Stimulated activated CD8-positive, alpha-beta memory T cell treated with anti-CD3 and anti-CD28 coated beads, Interleukin-2, amount 100 ng/mL, for 1 hour (primary cell): Measurements from ENCODE around the gene TM7SF2.

Source experiments
- DNase-seq, 2 donors: peaks; one replicate each; pipeline ENCODE4 v3.0.0-alpha.2; 2020; ENCODE audit warnings: low read depth in 2 of 2

The TM7SF2 gene

GRCh38 chr11:65090628-65091027 is 21.0 kb upstream of the TM7SF2 start:
- no peak for DNase-seq

- DNase-seq, result no peak
These were observed 16.2 kb upstream of the TM7SF2 start for GRCh38 chr11:65095427-65095826.

DNA sequence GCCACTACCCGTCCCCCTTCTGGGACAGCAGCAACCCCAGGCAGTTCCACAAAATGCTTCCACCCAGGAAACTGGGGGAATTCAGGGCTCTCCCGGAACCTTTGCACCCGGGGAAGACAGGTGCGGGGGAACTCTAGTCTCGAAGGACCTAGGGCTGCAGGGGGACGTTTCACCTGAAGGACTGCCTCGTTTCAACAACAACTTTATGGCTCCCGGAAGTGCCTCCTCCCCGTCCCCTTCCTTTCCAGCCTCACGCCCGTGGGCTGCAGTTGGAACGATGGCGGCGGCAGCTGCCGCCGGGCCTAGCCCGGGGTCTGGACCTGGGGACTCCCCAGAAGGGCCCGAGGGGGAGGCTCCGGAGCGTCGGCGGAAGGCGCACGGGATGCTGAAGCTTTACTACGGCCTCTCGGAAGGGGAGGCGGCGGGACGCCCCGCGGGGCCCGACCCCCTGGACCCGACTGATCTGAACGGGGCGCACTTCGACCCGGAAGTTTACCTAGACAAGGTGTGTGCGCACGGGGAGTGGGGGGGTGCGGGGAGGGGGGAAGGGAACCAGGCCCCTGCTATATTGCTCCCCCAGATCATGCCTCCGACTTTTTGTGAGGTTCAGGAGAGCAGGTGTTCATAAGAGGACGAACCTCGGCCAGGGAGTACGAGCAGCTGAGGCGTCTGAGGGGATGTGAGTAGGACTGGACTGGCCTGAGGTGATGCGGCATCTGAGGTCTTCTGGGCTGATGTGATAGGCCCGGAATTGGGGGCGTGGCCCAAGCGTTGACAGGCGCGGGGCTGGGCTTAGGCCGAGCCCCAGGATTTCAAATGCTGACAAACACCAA is 15.5 kb upstream of the TM7SF2 start, which contains the start of gene VPS51:
Gene VPS51, plus strand, starts transcription at position 241 of the 833 bp plus-strand sequence. Its CDS starts 37 bp downstream, at position 278.
- peak; percentile 62 to 69 for DNase-seq

DNA sequence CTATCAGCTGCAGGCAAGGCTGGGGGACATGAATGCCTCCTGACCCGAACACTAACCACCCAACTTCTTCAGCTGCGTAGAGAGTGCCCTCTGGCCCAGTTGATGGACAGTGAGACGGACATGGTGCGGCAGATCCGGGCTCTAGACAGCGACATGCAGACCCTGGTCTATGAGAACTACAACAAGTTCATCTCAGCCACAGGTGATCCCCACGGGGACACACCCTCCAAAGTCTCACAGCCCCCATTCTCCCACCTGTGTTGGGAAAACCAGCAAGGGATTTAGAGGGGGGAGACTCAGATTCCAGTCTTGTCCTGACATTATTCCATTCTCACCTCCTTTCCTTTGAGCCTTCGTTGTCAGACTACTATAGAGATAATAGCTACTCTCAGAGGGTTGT is 14.7 kb upstream of the TM7SF2 start:
- DNase-seq, result no peak

GRCh38 chr11:65100674-65101350 is 10.9 kb upstream of the TM7SF2 start:
- DNase-seq, result no peak

DNA sequence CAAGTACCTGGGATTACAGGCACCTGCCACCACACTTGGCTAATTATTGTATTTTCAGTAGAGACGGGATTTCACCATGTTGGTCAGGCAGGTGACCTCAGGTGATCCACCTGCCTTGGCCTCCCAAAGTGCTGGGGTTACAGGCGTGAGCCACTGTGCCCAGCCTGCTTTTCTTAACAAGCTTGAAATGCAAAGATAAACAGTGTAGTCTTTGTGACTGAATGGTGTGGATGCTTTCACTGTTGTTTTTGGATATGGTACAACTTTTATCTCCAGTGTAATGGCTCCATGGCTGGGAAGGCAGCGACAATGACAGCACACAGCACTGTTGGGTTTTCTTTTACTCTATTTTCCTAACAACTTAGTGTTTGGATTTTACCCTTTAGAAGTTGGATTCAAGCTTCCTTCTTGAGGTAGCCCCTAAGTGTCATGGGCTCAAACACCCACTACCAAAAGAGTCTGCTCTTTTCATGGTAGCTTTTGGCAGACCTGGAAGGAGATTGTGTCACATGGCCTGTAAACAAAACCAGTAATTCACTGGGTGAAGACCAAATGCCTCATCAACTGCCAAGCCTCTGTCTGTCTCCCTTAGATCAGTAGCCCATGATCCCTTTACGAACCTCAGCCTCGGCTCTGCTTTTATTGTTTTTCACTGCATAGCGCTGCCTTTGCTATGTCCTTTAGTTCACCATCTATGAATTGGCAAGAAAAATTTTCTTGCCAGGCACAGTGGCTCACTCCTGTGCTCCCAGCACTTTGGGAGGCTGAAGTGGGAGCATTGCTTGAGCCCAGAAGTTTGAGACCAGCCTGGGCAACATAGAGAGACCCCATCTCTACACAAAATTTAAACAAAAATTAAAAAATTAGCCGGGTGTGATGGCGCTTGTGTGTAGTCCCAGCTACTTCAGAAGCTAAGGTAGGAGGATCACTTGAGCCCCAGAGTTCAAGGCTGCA is 9.3 kb upstream of the TM7SF2 start:
- no peak for DNase-seq

- DNase-seq, result no peak
These were observed 8.2 kb upstream of the TM7SF2 start for GRCh38 chr11:65103476-65103875.

- DNase-seq, result no peak
These were observed 7.0 kb upstream of the TM7SF2 start for GRCh38 chr11:65104628-65105027.

DNA sequence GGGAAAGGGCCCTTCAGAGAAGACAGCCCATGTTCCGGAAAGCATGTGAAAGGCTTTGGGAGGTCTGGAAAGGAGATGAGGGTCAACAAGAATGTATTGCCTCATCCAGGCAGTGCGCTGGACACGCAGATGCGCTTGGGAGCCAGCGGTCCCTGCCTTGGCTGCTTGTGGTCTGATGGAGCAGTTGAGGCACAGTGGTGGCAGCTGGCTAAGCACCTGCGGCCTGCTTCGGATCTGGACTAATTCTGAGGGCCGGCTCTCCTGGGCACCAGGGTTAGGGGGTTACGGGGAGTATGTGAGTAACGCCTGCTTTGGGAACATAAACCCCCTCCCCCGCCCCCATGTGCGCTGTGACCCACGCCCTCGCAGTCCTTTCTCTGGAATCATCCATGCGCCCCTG is 4.6 kb upstream of the TM7SF2 start:
- no peak for DNase-seq

DNA sequence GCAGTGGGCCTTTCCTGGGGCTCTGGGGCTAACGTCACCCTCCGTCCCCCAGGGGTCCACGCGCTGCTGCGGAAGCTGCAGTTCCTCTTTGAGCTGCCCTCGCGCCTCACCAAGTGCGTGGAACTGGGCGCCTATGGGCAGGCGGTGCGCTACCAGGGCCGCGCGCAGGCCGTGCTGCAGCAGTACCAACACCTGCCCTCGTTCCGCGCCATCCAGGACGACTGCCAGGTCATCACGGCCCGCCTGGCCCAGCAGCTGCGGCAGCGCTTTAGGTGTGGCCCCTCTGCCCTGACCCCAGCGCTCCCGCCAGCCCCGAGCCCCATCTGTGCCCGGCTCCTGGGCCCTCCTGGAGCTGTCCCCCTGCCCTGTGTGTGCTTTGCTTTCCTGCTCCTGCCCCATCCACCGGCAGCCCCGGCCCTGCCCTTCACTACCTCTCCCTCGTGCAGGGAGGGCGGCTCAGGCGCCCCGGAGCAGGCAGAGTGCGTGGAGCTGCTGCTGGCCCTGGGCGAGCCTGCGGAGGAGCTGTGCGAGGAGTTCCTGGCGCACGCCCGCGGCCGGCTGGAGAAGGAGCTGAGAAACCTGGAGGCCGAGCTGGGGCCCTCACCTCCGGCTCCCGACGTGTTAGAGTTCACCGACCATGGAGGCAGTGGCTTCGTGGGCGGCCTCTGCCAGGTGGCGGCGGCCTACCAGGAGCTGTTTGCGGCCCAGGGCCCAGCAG is 3.8 kb upstream of the TM7SF2 start:
- no peak for DNase-seq

- no peak for DNase-seq
These were observed 3.1 kb upstream of the TM7SF2 start for GRCh38 chr11:65108469-65109123.

DNA sequence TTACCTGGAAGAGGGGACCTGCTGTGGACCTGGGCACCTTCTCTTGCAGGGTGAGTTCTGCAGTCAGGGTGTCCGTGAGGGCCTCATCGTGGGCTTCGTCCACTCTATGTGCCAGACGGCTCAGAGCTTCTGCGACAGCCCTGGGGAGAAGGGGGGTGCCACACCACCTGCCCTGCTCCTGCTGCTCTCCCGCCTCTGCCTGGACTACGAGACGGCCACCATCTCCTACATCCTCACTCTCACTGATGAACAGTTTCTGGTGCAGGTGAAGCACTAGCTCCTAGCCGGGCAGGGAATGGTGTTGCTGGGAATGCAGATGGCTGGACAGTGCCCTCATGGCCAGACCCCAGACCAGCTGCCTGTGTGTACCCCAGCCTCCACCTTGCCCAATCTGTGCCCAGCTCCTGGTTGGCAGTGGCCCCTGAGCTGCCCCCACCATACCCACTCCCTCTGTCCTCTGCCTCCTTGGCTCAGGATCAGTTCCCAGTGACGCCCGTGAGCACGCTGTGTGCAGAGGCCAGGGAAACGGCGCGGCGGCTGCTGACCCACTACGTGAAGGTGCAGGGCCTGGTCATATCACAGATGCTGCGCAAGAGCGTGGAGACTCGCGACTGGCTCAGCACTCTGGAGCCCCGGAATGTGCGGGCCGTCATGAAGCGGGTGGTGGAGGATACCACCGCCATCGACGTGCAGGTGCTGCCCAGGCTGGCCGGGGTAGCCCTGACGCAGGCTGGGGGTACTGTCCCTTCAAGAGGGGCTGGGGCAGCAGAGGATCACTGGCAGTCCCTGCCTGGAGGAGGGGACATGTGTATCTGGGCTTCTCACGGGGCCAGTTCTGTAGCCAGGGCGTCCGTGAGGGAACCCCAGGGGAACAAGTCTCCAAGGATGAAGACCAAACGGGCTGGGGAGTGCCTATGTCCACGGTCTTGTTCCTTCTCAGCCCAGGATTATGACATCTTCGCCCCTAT is 2.2 kb upstream of the TM7SF2 start:
- DNase-seq, result no peak

DNA sequence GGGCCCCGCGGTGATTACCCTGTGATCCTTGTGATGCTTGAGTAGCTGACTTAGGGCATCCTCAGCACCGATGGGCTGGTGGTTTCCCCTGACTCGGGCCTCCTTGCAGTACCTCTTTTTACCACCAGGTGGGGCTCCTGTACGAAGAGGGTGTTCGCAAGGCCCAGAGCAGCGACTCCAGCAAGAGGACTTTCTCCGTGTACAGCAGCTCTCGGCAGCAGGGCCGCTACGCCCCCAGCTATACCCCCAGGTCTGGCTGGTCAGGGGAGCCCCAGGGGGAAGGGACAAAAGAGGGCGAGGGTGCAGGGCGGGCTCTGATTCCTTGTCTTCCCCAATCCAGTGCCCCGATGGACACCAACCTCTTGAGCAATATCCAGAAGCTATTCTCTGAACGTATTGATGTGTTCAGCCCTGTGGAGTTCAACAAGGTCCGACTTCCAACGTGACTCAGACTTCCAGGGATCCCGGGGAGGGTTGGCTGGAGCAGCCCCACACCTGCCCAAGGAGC is 1.3 kb upstream of the TM7SF2 start:
- peak; percentile 91 to 94 for DNase-seq

DNA sequence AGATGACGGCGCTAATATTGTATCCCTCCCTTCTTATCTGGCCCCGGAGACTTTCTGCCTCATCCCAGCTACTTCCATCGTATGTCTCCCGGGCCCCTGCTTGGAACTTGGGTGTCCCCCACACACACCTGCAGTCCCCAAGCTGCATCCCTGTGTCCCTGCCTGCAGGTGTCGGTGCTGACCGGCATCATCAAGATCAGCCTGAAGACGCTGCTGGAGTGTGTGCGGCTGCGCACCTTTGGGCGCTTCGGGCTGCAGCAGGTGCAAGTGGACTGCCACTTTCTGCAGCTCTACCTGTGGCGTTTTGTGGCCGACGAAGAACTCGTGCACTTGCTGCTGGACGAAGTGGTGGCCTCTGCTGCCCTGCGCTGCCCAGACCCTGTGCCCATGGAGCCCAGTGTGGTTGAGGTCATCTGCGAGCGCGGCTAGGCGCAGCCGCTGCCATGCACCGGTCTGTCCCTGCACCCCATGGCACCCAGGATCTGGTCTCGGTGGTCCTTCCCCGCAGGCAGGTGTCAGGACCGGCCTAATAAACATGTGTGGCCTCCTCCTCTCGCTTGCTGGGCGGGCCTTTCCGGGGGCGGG is 421 bp upstream of the TM7SF2 start:
- DNase-seq, result no peak

DNA sequence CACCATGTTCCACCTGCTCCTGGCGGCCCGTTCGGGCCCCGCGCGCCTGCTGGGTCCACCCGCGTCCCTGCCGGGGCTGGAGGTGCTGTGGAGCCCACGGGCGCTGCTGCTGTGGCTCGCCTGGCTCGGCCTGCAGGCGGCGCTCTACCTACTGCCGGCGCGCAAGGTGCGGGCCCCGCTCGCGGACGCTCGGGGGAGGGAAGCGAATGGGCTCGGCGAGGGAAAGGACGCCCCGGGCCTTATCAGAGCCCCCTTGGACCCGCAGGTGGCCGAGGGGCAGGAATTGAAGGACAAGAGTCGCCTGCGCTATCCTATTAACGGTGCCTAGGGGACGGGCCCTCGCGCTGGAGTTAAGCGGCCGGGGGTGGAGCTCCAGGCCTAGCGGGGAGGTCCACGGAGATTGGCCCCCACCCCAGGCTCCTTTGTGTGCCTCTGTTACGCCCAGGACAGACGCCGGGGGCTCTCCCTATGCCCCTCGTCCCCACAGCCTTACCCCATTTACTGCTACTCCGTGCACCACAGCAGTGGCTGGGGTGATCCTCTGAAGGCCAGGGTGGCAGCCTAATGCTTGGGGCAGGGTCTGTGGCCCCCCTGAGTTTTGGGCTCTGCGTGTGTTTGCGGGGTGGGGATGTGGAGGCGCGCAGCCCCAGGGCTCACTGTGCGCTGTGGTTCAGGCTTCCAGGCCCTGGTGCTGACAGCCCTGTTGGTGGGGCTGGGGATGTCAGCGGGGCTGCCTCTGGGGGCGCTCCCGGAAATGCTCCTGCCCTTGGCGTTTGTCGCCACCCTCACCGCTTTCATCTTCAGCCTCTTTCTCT is 1.1 kb downstream of the TM7SF2 start:
- peak; percentile 49 to 52 for DNase-seq

GRCh38 chr11:65113361-65113756 is 1.7 kb downstream of the TM7SF2 start:
- no peak for DNase-seq

DNA sequence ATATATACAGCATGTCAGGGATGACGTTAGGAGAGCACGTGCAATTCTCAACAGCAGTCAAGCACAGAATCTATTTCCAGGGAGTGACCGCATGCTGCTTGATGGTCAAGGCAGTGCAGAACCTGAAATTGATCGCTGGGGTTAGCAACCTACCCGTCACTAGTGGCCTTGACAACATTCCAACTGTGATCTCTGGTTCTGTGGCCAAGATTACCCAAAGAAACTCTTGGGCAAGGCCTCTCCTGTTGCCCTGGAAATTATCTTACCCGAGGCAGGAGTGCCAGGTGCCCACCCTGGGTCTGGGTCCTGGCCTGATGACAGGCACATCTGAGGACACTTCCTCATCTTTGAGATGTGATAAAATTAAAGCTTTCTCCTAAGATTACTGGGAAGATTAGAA is 2.2 kb downstream of the TM7SF2 start:
- DNase-seq, result no peak

DNA sequence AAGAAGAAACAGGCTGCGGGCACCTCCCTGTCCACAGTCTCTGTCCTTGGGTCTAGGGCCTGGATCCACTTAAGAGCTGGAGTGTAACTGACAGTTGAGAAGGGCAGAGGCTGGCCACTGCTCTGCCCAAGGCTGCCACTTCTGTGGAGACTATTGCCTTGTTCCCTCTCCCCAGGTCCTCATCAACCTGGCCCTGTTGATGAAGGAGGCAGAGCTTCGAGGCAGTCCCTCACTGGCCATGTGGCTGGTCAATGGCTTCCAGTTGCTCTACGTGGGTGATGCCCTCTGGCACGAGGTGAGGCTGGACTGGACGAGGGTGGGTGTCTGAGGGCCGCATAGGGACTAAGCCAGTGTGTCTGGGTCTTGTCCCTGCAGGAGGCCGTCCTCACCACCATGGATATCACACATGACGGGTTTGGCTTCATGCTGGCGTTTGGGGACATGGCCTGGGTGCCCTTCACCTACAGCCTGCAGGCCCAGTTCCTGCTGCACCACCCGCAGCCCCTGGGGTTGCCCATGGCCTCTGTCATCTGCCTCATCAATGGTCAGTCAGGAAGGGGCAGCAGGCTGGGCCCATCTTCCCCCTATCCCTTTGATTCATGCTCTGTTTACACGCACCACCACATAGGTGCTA is 3.0 kb downstream of the TM7SF2 start:
- DNase-seq, result no peak
